ENCODE measurements around the gene LBX1.

Gene LBX1

DNA sequence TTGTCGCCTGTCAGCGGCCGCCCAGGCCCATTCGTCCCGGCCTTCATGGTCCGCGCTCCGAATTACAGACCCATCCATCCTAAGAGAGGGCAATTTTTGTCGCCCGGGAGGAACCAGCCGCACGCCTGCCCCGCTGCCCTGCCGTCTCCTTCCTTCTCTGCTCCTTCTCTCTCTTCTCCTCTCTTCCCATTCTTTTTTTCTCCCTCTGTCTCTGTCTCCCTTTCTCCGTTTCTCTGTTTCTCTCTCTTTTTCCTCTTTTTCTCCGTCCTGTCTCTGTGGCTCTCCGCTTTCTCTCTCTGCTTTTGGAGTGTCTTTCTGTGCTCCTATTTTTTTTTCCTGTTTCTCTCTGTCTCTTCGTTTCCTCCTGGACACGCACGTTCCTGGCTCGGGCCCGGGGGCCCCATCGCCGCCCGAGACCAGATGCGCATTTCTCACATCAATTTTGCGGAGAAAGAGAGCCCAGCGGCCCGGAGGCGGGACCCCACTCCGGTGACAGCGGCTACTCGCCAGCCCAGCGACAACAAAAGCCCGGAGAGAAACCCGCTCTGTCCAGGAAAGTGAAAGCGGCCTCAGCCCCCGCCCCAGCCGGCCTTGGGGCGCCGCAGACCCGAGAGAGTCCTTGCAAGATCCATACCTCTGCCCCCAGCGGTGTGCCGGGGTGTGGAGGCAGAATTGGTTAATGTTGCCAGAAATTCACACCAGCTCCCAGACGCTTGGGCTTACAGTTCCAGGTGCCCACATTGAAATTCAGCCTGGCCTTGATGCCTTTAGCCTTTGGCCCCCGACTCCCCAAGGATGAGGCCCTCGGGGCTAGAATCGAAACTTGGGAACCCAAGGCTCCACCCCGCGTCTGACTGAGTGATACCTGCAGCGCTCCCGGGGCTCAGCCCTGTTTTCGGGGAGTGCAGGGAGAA lies 4.1 kb downstream of the LBX1 start:
- DNase-seq: no peak

GRCh38 chr10:101224060-101224909 lies 5.0 kb downstream of the LBX1 start:
- DNase-seq: no peak

DNA sequence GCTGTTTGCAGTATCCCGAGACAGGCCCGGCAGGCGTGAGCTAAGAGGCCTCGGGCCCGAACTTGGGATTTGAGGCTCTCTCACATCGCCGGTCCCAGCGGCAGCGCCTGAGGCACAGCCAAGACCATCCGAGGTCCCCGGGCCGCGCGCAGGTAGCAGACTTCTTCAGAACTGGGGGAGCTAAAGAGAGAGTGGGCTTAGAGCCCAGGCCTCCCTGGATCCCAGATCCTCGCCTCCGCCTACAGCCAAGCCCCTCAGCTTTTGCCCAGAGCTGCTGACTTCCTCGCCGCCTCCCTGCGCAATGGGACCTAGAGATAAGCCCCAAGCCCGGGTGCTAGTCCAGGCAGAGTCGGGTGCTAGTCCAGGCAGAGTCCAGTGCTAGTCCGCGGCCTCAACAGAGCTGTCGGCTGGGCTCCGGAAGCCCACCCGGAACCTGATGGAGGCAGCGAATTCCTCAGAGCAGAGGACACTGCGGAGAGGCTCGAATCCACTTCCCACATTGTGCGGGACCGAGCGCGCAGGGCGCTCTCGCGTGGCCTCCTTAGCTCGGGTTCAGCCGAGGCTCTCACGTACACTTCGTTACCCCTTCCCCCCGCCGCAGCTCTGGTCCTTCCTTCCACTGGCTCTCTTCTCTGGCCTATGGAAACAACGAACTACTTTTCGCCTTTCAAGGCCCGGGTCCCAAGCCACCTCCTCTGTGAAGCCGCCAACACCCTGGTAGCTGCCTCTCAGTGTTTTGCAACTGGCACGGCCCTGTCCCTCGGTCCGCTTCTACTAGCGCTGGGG lies 5.8 kb downstream of the LBX1 start:
- no peak for DNase-seq

DNA sequence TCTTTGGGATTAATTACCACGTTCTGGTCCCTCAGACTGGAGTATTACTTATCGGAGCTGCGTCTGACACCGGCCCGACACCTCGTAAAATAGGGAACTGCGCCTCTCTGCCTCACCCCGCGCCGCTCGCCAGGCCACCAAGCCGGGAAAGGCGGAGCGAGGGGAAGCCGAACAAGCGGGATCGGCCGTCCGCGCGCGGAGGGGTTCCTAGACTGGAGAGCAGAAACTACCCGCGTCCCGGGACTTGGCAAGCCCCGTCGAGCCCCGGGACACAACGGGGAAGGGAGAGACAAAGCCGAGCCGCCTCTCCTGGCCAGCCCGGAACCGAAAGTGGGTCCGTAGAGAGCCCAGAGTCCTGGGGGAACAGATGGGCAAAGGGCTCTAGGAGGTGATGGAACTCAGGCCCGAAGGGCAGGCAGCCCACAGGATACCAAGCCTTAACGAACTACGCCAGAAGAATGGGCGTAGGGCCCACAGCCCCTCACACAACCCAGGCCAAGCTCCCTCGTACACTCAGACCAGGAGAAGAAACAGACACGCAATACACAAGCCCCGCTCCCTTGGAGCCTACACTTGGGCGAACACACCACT lies 6.5 kb downstream of the LBX1 start:
- DNase-seq: no peak

GRCh38 chr10:101221963-101222531 lies 7.2 kb downstream of the LBX1 start:
- no peak for DNase-seq

DNA sequence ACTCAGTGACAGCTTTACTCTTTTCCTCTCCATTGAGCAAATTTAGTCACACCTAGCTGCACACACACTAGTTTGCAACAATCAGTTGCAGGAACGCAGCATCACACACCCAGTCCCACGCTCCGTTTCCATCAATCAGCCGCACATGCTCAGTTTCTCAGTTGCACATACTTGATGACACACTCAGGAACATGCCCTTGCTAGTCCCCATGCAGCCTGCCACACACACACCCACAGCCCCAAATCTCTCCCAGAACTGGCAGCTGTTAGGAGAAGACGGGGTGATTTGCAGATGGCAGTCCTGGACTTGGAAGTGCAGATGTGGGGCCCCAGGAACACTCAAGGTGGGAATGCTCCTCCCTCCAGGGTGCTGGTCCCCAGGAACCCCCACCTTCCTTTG lies 7.7 kb downstream of the LBX1 start:
- no peak for DNase-seq

GRCh38 chr10:101219946-101220451 lies 9.3 kb downstream of the LBX1 start:
- no peak for DNase-seq

DNA sequence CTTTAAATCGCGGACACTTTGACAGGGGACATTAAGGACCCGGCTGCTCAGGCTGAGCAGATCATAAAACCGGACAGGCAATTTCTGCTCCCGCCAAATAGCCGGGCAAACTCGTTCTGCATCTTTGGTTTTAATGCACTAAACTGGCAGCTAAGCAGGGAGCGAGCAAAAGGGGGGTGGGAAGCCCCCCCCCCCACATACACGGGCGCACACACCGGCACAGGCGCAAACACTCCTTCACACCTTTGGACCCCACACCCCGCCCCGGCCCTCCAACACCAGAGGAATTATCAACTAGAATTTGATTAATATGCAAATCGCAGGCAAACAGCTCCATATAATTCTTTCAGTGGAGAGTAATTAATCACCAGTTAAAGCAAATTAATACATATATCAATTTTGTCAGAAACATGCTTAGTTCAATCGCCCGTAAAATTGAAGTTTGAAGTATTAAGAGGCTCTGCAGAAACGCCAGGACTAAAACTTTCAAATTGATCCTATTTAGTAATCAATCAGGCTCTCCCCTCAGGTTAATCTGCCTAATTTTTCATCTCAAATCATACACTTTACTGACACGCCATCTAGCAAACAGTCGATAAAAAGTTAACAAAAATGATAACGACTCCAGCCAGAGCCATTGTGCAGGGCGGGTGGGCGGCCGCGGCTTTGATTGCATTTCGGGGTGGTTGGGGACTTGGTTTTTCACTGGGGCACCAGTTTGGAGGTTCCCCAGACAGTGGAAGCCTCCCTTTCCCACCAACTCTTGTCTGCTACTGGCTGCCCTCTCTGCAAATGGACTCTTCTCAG lies 9.9 kb downstream of the LBX1 start:
- DNase-seq: no peak

DNA sequence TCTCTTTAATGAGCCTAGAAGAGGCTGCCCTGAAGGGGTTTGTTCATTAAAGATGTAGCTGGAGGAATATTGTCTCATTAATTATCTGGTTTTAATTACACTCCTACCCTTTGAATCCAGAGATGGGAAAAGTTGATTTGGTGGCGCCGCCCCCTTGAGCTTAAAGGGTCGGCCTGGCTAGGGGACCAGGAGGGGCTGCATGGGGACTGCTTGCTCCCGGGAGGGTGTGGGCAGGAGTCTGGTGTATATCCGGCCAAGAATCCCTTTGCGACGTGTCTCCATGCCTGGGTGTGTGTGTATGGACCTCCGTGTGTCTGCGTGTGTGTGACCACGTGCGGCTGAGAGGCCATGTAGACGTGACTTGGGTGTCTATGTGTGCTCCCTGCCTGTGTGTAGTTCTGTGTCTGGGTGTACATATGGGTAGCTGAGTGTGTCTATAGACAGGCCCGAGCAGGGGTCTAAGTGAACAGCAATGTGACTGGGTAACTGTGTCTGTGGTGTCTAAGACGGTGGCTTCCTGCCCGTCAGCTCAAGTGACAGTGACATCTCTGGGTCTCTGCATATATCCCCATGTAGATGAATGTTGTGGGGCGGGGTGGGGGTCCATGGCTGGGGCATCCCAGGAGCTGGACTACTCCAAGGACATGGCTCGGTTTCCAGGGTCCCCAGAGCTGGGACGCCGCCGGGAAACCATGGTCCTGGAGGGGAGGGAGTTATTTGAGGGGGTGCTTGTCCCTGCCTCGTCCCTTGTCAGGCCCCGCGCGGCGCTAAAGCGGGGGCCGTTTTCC lies 10.7 kb downstream of the LBX1 start:
- DNase-seq: no peak

- no peak for DNase-seq
Measured at GRCh38 chr10:101217450-101218281, 11.6 kb downstream of the LBX1 start.

DNA sequence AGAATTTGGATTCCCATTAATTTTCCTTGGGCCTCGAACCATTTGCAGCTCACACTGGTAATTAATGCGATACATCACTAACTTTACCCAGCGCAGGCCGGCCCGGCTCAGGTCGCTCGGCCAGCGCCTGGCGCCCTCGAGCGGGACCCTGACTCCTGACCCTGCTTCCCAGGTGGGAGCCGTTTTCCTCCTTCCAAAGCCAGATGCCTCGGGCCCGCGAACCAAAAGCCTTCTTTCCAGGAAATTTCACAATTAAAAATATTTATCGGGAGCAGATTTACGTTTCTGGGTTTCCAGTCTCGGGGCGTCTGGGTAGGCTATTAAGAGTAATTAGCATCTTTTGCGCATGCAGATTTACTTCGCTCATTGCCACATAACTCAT lies 12.2 kb downstream of the LBX1 start:
- no peak for DNase-seq

- DNase-seq: no peak
Measured at GRCh38 chr10:101216207-101217043, 12.8 kb downstream of the LBX1 start.

- DNase-seq: no peak
Measured at GRCh38 chr10:101215397-101216206, 13.7 kb downstream of the LBX1 start.

- no peak for DNase-seq
Measured at GRCh38 chr10:101214446-101215396, 14.5 kb downstream of the LBX1 start.

DNA sequence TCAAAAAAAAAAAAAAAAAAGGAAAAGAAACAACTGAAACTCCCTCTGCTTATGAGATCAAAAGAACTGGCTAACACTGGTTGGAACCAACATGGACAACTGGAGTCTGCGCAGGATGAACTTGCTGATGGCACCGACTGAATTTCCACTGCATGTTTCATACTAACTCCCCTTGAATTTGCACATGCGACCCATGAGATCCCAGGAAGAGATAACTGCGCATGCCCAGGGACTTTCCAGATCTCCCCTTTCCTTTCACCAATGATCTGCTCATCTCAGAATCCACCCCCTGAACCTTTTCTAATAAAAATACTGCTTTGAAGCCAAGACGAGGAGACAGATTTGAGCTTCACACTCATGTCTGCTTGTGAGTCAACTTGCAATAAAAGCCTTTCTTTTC lies 20.7 kb downstream of the LBX1 start:
- DNase-seq: no peak

DNA sequence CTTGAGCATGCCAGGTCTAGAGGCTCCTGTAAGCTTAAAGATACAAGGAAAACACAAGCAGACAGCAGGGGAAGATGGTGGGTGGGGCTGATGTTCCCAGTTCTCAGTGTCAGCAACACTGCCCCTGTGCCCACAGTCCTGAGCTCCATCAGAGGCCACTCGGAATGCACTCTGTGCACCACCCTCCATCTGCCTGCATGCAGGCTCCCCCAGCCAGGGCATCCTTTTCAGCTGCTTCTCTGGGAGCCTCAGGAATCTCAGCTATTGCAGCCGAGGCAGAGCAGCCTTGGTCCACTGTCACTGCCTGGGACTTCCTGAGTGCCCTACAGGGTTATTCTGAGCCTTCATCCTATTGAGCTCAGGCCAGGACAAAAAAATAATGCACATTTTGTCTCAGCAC lies 22.2 kb downstream of the LBX1 start:
- no peak for DNase-seq
